Activated CD8-positive, alpha-beta memory T cell treated with anti-CD3 and anti-CD28 coated beads, Interleukin-2, amount 50 U/mL, for 24 hours (primary cell): ENCODE results near the gene ARHGAP28.
"Not testable (repeated sequence)": the region's sequence is repeated elsewhere in the genome, so short reads cannot be mapped to it uniquely, and the experiment has no call there.

ENCODE experiments used
- DNase-seq: peaks from one replicate; pipeline ENCODE4 v3.0.0-alpha.2; 2020; ENCODE audit errors: extremely low read depth

ARHGAP28 gene

DNA sequence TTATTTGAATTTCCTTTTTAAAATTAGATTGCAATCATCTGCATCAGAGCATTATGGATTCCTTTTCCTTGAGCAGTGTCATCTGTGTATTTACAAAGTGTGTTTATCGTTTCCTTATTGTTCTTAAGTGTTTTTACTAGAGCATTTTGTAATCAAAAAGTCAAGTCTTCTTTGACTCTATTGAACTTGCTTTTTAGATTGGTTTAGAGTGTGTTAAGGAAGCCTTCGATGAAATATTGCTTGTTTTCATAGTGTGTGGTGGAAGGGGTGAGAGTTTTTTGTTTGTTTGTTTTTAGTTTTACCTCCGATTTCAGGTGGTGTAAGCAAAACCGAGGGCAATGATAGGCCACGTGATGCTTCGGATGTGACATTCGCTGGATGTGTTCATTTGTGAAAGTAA is 45.7 kb downstream of the ARHGAP28 start:
- no peak for DNase-seq

DNA sequence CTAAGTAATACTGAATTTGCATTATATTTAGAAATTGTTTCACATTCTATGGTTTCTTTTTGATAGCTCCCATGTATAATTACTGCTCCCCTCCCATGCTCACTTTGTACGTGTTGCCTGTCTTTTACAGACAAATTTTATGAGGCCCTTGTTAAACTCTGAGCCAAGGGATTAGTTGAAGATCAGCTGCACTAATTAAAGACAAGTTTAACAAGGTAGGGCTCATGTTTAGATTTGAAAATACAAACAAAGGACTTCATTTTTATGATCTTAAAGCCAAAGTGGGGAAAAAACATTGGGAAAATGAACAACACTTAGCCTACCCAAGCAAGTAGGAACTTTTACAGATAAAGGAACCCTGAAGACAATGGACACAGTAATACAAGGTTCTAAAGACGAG is 46.2 kb downstream of the ARHGAP28 start:
- no peak for DNase-seq

GRCh38 chr18:6776188-6776587 is 46.7 kb downstream of the ARHGAP28 start:
- DNase-seq = no peak

GRCh38 chr18:6777509-6777908 is 48.0 kb downstream of the ARHGAP28 start:
- DNase-seq = no peak

GRCh38 chr18:6778459-6779247 is 49.1 kb downstream of the ARHGAP28 start:
- no peak for DNase-seq

GRCh38 chr18:6781142-6781714 is 51.7 kb downstream of the ARHGAP28 start:
- no peak for DNase-seq

- no peak for DNase-seq
Measured at GRCh38 chr18:6781796-6782195, 52.3 kb downstream of the ARHGAP28 start.

DNA sequence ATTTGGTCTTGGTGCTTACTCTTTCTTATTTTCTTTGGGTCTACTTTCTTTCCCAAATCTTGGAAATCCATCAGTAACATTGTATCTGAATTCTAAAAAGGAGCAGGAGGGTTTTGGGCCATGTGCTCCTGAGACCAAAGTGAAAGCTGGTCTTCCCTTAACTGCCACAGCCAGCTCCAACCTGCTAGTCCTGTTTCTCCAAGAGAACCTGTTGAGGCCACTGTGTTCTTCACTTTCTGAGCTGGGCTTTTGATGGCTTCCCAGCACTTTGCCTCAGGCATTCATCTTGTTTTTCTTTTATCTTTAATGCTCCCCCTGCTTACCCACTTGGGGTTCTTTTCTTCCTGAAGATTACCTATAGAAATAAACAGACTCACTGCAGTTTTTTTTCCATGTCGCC is 53.3 kb downstream of the ARHGAP28 start:
- no peak for DNase-seq

DNA sequence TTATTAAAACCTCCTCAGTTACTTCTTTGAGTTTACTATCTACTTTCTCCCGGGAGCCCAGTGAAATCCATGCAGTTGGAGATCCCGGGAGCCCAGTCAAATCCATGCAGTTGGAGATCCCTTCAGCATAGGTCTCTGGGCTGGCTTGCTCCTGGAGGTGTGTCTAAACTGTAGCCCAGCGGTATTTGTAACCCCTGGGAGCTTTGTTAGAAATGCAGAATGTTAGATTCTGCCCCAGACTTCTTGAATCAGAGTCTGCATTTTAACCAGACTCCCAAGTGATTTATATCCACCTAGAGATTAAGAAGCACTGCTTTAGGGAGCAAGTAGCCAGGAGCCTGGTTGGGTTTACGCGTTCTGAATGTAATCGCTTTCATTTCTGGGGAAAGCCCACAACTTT is 54.5 kb downstream of the ARHGAP28 start:
- DNase-seq = no peak

DNA sequence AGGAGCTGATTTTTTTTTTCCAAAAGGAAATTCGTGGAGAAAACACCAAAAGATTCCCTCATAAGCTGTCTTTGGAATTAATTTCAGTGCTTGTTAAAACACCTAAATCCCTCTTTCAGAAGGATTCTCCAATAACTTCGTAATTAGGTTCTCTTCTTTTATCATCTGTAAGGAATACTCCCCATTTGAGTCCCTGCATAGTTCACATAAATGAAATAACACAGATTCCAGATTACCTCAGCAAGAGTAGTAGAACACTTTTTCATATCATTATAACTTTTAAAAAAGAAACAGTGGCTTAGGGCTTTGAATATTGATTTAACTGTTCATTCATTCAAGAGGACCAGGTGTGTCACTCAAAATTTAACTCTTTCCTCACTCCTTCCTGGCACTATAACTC is 55.5 kb downstream of the ARHGAP28 start:
- DNase-seq = no peak

DNA sequence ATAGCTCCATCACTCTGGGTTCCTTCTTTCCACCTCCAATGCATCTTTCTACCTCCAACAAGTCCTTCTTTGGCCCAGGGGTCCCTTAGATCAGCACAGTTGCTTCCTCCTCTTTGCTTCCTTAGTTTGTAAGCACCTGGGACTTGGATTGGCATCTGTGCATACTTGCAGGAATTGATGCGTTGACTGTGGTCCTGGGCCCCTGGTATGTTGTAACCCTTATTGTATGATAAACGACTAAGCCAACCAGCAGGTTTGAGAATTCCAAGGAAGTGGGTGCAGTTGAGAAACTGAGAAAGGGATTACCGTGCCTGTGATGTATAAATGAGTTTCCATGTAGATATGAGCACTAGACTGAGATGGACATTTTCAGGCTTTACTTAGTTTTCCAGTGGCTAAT is 55.9 kb downstream of the ARHGAP28 start:
- no peak for DNase-seq

DNA sequence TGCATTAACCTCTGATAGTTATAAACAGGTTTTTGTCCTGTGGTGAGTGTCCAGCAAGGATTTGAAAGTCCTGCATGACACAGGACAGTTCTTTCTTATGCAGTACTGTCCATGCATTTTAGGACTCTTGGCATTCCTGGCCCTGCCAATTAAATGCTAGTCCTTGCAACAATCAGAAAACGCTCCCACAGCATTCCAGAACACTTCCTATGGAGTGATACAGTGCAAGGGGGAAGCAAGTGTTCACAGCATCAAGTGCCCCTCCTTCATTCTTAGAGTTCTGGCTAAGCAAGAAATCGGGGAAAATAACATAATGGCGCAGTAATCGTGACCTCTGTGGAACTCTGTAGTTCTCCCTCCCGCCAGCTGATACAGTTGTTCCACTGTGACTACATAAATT is 62.9 kb downstream of the ARHGAP28 start:
- no peak for DNase-seq

DNA sequence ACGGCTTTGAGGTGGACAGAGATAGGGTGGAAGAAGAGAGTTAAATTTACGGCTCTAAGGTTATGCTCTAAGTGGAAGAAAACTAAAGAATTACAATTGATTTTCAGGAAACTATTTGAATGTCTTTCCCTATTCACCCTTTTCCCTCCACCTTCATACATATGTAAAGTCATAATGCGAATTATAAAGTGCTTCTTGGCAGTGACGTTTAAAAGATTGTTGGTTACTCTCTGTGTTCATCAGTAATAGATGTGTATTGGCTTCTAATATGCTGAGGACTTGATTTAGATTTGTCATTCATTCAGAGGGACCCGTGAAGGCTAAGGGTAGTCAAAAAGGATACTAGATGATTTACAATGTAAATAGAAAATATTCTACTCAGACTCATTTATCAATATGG is 63.9 kb downstream of the ARHGAP28 start:
- DNase-seq = no peak

GRCh38 chr18:6793986-6794385 is 64.5 kb downstream of the ARHGAP28 start:
- DNase-seq = no peak

DNA sequence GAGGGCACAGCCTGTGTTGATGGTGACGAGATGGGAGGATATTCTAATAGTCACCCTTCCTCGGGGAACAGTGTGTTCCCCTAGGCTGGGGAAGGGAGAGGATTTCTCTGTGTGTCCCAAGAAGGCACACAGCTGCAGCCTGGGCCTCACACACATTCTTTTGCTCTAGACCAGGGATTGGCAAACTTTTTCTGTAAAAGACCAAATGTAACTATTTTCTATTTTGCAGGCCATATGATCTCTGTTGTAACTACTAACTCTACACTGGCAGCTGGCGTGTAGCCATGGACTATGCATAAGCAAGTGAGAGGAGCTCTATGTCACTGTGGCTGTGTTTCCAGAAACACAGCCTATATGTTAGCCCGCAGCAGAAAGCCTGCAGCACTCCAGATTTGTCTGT is 65.8 kb downstream of the ARHGAP28 start:
- DNase-seq = no peak

DNA sequence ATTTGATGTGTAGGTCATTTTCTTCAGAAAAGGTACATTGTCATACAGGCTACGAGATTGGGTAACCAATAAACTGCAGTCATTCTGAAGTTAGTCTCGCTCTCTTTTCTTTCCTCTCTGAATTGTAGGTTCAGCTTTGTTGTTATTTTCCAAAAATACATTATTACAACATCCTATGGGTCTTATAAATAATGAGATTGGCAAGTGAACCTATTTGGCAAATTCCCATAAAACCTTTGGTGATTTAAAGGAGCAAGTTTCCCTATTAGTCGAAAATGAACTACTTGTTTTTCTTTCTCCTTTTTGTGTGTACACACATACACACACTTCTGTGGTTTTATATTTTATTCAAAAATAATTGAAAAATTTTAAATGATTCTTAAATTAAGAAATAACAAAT is 67.0 kb downstream of the ARHGAP28 start:
- DNase-seq = no peak

- no peak for DNase-seq
Measured at GRCh38 chr18:6797171-6797570, 67.7 kb downstream of the ARHGAP28 start.

DNA sequence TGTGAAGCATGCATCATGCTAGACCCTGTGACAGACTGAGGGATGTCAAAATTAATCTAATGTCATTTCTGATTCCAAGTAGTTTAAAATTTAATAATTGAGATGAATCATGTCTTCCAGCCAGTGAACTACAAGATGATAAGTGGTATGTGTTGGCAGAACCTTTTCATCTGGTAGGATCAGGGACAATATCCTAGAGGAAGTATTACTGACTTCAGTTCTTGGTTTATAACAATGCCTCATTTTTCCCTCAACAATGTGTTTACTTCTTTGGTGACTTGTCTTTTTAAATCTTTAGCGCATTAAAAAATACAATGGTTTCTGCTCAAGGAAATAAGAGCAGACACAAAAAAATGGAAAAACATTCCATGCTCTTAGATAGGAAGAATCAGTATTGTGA is 69.4 kb downstream of the ARHGAP28 start:
- no peak for DNase-seq

DNA sequence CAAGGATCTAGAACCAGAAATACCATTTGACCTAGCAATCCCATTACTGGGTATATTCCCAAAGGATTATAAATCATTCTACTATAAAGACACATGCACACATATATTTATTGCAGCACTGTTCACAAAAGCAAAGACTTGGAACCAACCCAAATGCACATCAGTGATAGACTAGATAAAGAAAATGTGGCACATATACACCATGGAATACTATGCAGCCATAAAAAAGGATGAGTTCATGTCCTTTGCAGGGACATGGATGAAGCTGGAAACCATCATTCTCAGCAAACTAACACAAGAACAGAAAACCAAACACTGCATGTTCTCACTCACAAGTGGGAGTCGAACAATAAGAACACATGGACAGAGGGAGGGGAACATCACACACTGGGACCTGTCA is 70.8 kb downstream of the ARHGAP28 start:
- DNase-seq = not testable (repeated sequence)

GRCh38 chr18:6807515-6808257 is 78.2 kb downstream of the ARHGAP28 start:
- DNase-seq = no peak

DNA sequence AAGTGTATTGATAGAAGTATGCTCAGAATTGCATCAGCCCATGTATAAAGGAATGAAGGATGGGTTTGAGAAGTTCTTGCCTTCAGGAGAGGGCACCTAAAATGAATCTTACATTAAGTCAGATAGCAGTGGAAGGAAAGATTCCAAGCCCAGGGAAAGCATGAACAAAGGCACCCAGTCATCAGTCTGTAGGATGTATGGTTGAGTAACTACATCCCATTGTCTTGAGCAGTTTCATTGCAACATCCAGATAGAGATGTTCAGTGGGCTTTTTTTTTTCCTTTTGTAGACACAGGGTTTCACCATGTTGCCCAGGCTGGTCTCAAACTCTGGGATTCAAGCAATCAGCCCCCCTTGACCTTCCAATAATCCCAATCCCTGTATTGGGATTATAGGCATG is 80.7 kb downstream of the ARHGAP28 start:
- no peak for DNase-seq

- DNase-seq = no peak
Measured at GRCh38 chr18:6811816-6812215, 82.3 kb downstream of the ARHGAP28 start.

DNA sequence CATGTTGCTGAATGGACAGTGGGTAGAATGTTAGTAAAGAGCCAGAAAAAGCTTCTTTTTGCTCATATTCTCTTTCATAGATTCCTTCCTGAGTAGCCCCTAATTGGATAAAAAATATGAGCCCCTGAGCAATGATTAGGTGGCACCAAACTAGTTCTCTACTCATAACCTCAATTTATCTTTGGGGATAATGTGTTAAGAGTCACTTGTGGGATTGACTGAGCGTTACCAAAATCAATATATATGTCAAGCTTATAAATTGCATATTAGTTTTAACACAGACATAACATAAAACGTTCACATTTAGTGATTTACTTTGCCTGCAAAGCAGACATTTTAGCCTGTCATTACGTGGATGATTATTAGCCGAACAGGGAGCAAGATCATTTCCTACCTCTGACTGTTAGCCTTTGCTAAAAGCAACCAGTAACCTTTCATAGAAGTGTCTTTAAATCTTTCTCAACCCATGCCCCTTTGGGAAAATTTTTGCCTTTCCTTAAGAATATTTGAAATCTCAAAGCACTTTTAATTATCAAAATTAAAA is 85.4 kb downstream of the ARHGAP28 start:
- no peak for DNase-seq
